Left cardiac atrium (tissue), 4 donors: ENCODE measurements around the gene TBCD. TPM values are rescaled to one million over a fixed set of nuclear protein-coding genes. Genes with fewer than 3 reads are reported as not detected.
A peak's percentile ranks its signal among the peaks of the same experiment; 100 is the strongest.

Experiments
- ATAC-seq, 2 donors: fragments of 200-7000 bp; cut with Tn5 transposase; one replicate each; pipeline ENCODE4 v1.9.1; 2020; ENCODE audit warnings: mild to moderate bottlenecking in 2 of 2, moderate library complexity in 2 of 2
- DNase-seq: peaks from one replicate; pipeline ENCODE4 v3.0.0-alpha.2; 2020
- intact Hi-C, 2 donors: fragments of 100-400 bp; cut with DNase I; formaldehyde crosslinking; loops; one replicate each; pipeline versions ENCODE4 v1.14.1 to v1.15.1; 2022 to 2023
- total RNA-seq, 2 donors: library from RNA; stranded (reverse); fragmentation: NEBNext Ultra II Directional; extraction: Animal tissue kit (Norgen Biotek cat#: 25700); gene quantifications; one replicate each; pipeline ENCODE4 v1.2.1, GENCODE V29; 2021
- donor health status: DM: no; HTN: yes; CAD: no.
- donor health status: DM: no; HTN: yes; CAD: no; lungs with severe emphysema.
- donor health status: DM: yes; HTN: yes; CAD: no.
- donor health status: Dilated cardiomyopathy.

TBCD gene
- total RNA-seq, 2 donors from 2014 or later, result 37.0 to 59.8 TPM

DNA sequence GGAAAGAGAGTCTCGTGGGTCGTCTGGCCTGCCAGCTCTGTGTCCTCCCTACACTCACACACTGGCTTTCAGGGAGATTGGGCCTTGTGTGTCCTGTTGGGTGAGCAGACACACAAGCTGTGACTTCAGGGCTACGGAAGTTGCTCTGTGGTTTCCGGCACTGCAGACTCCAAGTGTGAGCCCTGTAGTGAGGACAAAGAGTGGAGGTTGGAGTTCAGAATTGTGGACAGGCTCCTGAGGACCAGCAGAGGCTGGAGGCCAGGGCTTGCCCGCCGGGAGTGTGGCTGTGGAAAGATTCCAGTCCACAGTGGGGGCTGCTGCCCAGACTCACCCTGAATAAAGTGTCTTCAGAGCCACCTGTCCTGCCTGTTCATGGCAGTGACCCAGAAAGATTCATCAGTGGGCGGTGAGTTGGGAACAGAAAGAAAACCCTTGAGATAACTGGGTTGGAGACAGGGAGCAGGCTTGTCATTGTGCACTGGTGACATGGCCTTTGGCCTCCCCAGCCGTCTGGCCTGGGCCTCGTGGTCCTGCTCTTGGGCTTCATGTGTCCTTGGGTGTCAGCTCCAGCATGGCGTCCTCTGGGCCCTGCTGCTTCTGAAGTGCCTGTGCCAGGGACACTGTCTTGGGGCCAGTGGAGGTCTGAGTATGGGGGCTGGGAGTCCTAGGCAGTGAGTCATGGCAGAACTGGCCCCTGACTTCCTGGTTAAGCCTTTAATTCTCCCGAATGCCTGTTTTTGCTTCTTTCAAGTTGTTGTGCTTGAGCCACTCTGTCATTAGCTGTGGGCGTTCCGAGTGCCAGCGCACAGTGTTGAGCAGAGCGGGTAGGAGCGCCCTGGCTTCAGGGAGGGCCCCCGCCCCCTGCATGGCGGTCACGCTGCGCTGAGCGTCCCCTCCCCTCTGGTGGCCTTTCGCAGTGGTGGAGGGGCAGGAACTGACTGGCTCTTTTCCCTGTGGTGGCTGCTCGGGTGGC lies 107.9 kb downstream of the TBCD start:
- intact Hi-C loops, result no loop called here
- DNase-seq (no peak), ATAC-seq (peak; percentile 24 to 59)

DNA sequence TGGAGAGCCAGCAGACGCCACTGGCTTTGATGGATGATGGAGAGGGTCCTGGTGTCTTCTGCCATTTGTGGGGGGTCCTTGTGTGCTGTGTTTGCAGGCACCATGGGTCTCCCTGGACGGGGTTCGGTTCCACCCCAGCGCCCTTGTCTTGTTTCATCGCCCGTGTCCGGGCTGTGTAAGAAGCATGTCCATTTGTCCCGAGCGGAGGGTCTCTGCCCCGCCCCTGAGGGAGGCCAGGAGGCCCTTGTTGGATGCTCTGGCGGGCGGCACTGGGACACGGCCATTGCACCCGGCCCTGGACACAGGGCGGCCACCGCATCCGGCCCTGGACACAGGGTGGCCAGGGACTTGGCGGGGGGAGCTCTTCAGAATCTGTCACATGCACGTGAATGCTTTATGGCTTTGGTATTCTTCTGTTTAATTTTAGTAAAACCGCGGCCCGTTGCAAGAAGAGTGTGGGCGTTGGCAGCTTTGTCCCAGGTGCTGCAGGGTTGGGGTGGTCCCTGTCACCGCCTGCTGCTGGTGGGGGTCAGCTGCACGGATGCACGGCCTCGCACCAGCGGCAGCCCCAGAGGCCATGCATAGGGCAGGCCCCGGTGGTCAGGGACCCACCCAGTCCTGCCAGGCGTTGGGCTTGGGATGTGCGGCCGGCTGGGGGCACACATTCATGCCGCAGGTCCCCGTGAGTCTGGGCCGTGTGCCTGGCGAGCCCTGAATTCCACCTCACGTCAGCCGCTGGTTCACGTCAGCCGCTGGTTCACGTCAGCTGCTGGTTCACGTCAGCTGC lies 108.9 kb downstream of the TBCD start:
- no peak for ATAC-seq
- DNase-seq, result peak; percentile 13
- intact Hi-C loops, result no loop called here

DNA sequence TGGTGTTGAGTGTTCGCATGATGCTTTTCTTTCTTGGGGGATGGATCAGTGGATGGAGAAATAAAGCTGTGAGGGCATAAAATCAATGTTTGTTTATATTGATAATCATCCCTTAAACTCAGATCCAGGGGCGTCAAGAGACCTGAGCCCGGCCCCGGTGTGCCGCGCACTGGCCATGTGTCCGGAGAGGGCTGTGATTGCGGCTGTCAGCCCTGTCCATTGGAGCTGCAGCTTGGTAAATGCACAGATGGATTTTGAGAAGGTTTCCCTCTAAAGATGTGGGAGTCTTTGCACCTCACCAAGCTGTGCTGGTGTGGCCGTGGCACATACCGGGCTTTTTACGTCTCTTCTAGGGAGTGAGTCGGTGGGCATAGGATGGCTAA lies 109.5 kb downstream of the TBCD start:
- intact Hi-C loops, result no loop called here

GRCh38 chr17:82862191-82862590 lies 110.3 kb downstream of the TBCD start:
- intact Hi-C loops, result no loop called here
- DNase-seq, result no peak
- ATAC-seq, result no peak

More for the DNA sequence above, 109.5 kb downstream of the TBCD start:
- ATAC-seq, result no peak
- DNase-seq, result no peak

DNA sequence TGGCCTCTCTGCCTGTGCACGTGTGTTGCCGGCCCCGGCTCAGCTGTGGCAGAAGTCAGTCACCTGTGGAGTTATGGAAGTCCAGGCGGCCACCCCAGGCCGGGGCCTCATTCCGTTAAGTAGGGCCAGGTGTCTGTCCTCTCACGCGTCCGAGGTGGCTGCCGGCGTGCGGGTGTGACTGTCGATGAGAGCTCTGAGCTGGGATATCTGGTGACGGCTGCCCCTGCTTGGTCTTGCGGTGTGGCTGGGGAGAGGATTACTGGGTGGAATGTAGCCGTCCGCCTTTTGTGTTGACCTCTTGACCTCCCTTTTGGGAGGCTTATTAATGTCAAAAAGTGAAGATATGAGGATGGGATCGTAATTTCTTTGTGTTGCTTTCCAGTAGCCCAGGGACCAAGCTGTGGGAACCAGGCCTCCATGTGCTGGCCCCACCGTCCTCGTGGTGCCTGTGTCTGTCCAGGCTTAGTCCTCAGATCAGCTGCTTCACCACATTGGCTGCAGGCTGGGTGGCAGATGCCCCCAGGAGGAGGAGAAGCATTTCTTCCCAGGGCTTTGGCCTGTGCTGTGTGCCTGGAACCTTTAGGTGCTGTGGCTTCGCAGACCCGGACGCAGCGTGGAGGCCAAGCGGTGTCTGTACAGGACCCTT lies 111.0 kb downstream of the TBCD start:
- intact Hi-C loops, result no loop called here

GRCh38 chr17:82863383-82863940 lies 111.6 kb downstream of the TBCD start:
- intact Hi-C loops, result no loop called here
- no peak for ATAC-seq
- DNase-seq, result no peak

More for the DNA sequence above, 111.0 kb downstream of the TBCD start:
- ATAC-seq, result no peak
- DNase-seq, result no peak

- peak; percentile 11 to 32 for ATAC-seq
- intact Hi-C loops, result no loop called here
- DNase-seq, result no peak
These were observed 112.3 kb downstream of the TBCD start for GRCh38 chr17:82863941-82864712.

GRCh38 chr17:82864713-82865248 lies 112.9 kb downstream of the TBCD start:
- intact Hi-C loops, result no loop called here
- ATAC-seq (no peak), DNase-seq (no peak)

DNA sequence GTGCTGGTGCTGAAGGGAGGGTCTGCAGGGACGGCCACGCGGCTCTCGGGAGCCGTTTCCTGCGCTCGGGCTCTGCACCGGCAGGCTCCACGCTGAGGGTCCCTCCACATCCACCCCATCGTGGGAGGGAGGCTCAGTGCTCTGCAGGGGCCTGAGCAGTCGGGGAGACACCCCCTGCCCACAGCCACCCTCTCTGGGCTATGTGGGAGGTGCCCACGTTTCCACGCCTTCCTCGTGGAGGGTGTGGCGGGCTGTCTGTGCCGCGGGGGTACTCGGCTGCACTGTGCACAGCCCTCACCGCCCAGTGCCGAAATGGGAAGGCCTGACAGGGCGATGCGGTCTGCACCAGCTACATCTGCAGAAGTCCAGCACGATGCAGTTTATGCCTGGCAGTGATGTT lies 113.4 kb downstream of the TBCD start:
- intact Hi-C loops, result no loop called here
- DNase-seq (no peak), ATAC-seq (no peak)

DNA sequence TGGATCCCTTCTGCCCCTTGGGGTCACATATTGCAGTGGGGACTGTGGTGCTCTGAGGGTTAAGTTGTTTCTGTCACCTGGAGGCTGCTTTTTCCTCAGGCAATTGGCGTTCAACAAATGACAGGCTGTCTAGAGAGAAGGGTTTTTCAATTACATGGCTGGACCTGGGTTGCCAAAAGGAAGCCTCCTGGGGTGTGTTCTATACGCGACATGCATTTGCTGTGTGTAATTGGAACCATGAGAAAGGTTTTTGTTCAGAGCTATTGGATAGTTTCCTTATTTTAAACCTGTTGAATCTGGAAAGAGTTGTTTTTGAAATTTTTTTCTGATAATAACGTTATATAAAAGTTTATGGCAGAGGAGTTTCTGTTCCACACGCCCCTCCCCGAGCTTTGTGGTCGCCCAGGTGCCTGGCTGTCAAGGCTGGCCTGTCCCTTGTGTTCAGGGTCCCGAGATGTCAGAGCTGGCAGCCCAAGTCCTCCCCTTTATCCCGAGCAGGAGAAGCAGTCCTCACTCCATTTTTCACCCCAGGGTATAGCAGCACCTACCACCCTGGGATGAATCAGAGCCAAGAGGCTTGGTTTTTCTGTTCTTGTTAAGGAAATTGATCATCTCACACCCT lies 114.0 kb downstream of the TBCD start:
- no peak for DNase-seq
- ATAC-seq, result no peak
- intact Hi-C loops, result no loop called here

GRCh38 chr17:82866590-82867191 lies 114.8 kb downstream of the TBCD start:
- ATAC-seq (peak; percentile 19 to 76), DNase-seq (peak; percentile 63)
- intact Hi-C loops, result no loop called here

GRCh38 chr17:82867763-82868325 lies 116.0 kb downstream of the TBCD start:
- intact Hi-C loops, result no loop called here
- no peak for DNase-seq
- ATAC-seq, result no peak

DNA sequence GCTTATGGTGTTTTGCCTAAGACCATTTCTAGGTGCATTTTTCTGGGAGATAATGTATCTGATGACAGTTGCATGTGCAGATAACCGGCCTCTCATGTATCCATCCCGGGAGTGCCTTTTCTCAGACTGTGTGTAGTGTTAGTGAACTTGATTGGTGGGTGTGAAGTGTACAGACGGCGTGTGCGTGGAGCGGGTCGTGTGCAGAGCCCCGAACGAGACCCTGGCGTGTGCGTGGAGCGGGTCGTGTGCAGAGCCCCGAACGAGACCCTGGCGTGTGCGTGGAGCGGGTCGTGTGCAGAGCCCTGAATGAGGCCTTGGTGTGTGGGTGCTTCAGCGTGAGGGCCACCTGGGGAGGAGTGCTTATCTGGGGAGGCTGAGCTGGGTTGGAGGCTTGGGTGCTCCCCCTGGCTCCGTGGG lies 116.9 kb downstream of the TBCD start:
- ATAC-seq, result no peak
- intact Hi-C loops, result no loop called here
- DNase-seq, result no peak

DNA sequence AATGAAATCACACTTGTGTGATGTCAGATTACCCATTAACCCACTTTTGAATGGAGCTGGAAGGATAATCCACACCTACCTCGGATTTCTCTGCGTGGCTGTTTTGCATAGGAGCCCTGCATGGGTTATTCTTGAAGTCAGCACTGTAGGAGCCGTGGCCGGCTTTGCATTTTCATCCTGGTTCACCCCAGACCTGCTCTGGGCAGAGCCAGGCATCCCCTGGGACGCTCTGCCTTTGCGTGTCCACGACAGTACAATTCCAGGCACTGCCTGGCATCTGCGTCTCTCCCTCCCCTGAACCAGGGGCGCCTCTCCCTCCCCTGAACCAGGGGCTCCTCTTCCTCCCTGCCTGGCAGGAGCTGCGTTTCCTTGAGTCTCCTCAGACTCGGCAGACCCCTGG lies 117.7 kb downstream of the TBCD start:
- DNase-seq (no peak), ATAC-seq (no peak)
- intact Hi-C loops, result no loop called here

DNA sequence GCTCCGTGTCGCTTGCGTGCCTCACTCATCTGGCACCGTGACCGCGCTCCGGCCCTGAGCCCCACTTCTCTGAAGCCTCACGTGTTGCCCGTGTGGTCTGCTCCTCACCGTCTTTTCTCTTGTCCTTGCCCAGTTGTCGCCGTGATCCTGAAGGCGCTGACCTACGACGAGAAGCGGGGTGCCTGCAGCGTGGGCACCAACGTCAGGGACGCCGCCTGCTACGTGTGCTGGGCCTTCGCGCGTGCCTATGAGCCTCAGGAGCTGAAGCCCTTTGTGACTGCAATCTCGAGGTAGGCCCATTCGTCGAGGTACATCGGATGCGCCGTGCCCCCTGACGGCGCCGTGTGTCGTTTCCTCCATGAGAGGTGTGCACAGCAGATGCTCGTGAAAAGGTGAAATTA lies 118.2 kb downstream of the TBCD start:
- intact Hi-C loops, result loop anchor here in 1 of 2 donors (10.0 kb wide), 1 partner anchor 85 kb away; no protein-coding TSS in a partner anchor
- ATAC-seq, result no peak
- DNase-seq, result no peak

DNA sequence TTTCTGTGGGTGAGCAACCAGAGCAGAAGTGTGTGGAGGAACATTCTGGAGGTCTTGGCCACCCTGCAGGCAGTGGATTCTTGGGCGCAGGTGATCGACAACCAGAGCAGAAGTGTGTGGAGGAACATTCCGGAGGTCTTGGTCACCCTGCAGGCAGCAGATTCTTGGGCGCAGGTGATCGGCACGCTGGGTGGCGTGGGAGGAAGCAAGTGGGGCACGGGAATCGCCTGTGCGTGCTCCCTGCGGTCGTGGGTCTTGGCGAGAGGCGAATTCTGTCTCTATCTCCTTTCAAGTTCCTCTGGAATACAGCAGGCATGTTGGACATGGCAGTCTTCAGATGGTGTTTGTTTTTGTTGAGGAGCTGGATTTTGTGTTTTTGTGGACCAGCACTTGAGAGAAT lies 118.7 kb downstream of the TBCD start:
- intact Hi-C loops, result loop anchor here in 1 of 2 donors (10.0 kb wide), 1 partner anchor 86 kb away; no protein-coding TSS in a partner anchor
- no peak for ATAC-seq
- no peak for DNase-seq
